AG10803 (cell line): ENCODE measurements around the gene HOXB2.
A peak's percentile ranks its signal among the peaks of the same experiment; 100 is the strongest.

Source experiments
- DNase-seq: peaks from one replicate; pipeline ENCODE4 v3.0.0; 2010; ENCODE audit warnings: low read depth
- H3K4me3 ChIP-seq: 2 replicates; pipeline ENCODE4 v1.5.1; 2011; ENCODE audit warnings: mild to moderate bottlenecking, low read length, control low read depth
- CTCF ChIP-seq: conservative IDR thresholded peaks from 2 replicates; pipeline ENCODE4 v1.5.1; 2011; ENCODE audit warnings: mild to moderate bottlenecking, low read length, control low read depth, inconsistent platforms

The HOXB2 gene

GRCh38 chr17:48586355-48587258 lies 41.7 kb upstream of the HOXB2 start:
- H3K4me3 ChIP-seq = peak overlapping the region; percentile 82
- no peak for DNase-seq

GRCh38 chr17:48584223-48584741 lies 39.4 kb upstream of the HOXB2 start:
- TF ChIP-seq CTCF = no peak
- peak overlapping the region; percentile 82 for H3K4me3 ChIP-seq
- peak; percentile 74 for DNase-seq

More at GRCh38 chr17:48586355-48587258, 41.7 kb upstream of the HOXB2 start:
- no peak for TF ChIP-seq CTCF

GRCh38 chr17:48583708-48584222 lies 38.9 kb upstream of the HOXB2 start:
- peak overlapping the region; percentile 82 for H3K4me3 ChIP-seq
- no peak for TF ChIP-seq CTCF
- DNase-seq = no peak

GRCh38 chr17:48582750-48583069 lies 37.8 kb upstream of the HOXB2 start:
- no peak for DNase-seq
- no peak for TF ChIP-seq CTCF
- H3K4me3 ChIP-seq = peak overlapping the region; percentile 82

- DNase-seq = no peak
- TF ChIP-seq CTCF = no peak
- peak overlapping the region; percentile 82 for H3K4me3 ChIP-seq
Measured at GRCh38 chr17:48579760-48580554, 35.0 kb upstream of the HOXB2 start.

GRCh38 chr17:48579471-48579759 lies 34.5 kb upstream of the HOXB2 start:
- peak overlapping the region; percentile 82 for H3K4me3 ChIP-seq
- no peak for TF ChIP-seq CTCF
- no peak for DNase-seq
